Activated T-cell treated with anti-CD3 and anti-CD28 coated beads, Interleukin-2, amount 50 U/mL, for 48 hours (primary cell): ENCODE results near the gene ATG5.

Experiments used
- DNase-seq, 2 experiments: peaks; one replicate each; pipeline ENCODE4 v3.0.0-alpha.2; 2020

ATG5 gene

GRCh38 chr6:106215608-106216007, 110.0 kb downstream of the ATG5 start:
- no peak for DNase-seq

GRCh38 chr6:106214531-106214930, 111.0 kb downstream of the ATG5 start:
- no peak for DNase-seq

- DNase-seq: no peak
These were observed 111.8 kb downstream of the ATG5 start for GRCh38 chr6:106213660-106214289.

GRCh38 chr6:106212576-106212975, 113.0 kb downstream of the ATG5 start:
- DNase-seq: no peak

GRCh38 chr6:106206905-106207304, 118.7 kb downstream of the ATG5 start:
- no peak for DNase-seq

GRCh38 chr6:106204961-106205360, 120.6 kb downstream of the ATG5 start:
- no peak for DNase-seq

GRCh38 chr6:106199998-106200397, 125.6 kb downstream of the ATG5 start:
- DNase-seq: no peak

- no peak for DNase-seq
These were observed 126.2 kb downstream of the ATG5 start for GRCh38 chr6:106199331-106199730.

- no peak for DNase-seq
These were observed 128.1 kb downstream of the ATG5 start for GRCh38 chr6:106197441-106197840.

- no peak for DNase-seq
These were observed 130.3 kb downstream of the ATG5 start for GRCh38 chr6:106194949-106195921.

- DNase-seq: no peak
These were observed 132.7 kb downstream of the ATG5 start for GRCh38 chr6:106192824-106193223.

GRCh38 chr6:106188104-106188794, 137.3 kb downstream of the ATG5 start:
- DNase-seq: no peak

GRCh38 chr6:106187424-106187982, 138.1 kb downstream of the ATG5 start:
- no peak for DNase-seq

- DNase-seq: no peak
These were observed 138.8 kb downstream of the ATG5 start for GRCh38 chr6:106186714-106187113.

GRCh38 chr6:106186172-106186571, 139.4 kb downstream of the ATG5 start:
- DNase-seq: no peak

GRCh38 chr6:106185615-106186014, 139.9 kb downstream of the ATG5 start:
- DNase-seq: no peak

GRCh38 chr6:106184629-106185028, 140.9 kb downstream of the ATG5 start:
- no peak for DNase-seq

GRCh38 chr6:106183430-106183829, 142.1 kb downstream of the ATG5 start:
- DNase-seq: no peak

GRCh38 chr6:106182455-106182854, 143.1 kb downstream of the ATG5 start:
- DNase-seq: no peak

- no peak for DNase-seq
These were observed 143.7 kb downstream of the ATG5 start for GRCh38 chr6:106181664-106182418.

GRCh38 chr6:106180208-106180607, 145.4 kb downstream of the ATG5 start:
- DNase-seq: no peak

- DNase-seq: no peak
These were observed 146.7 kb downstream of the ATG5 start for GRCh38 chr6:106178900-106179299.
